GM23248 (cell line): ENCODE data around the gene PAQR9.
"Not testable (repeated sequence)": the region's sequence is repeated elsewhere in the genome, so short reads cannot be mapped to it uniquely, and the experiment has no call there.

Experiments
- EZH2 ChIP-seq: fragments of 200-600 bp; sonication (generic); IDR thresholded peaks from 2 replicates; pipeline ENCODE4 v1.6.1; 2018; ENCODE audit warnings: antibody characterized with exemption, mild to moderate bottlenecking; ENCODE audit not compliant: insufficient read depth, poor library complexity, severe bottlenecking
- EZH2phosphoT487 ChIP-seq: fragments of 200-600 bp; sonication (generic); IDR thresholded peaks from 2 replicates; pipeline ENCODE4 v1.6.1; 2018; ENCODE audit warnings: antibody characterized with exemption, moderate library complexity, mild to moderate bottlenecking, low read depth; ENCODE audit not compliant: insufficient read depth

GRCh38 chr3:142988826-142989225 is 25.4 kb upstream of the PAQR9 start:
- TF ChIP-seq EZH2phosphoT487, EZH2: not testable (repeated sequence)
